GM18511 (cell line): ENCODE data around the gene EDC3.
"Not testable (repeated sequence)": the region's sequence is repeated elsewhere in the genome, so short reads cannot be mapped to it uniquely, and the experiment has no call there.

Experiments
- ATAC-seq: cut with Tn5 transposase; IDR thresholded peaks from one replicate; pipeline ENCODE4 v1.9.1; 2021; ENCODE audit warnings: mild to moderate bottlenecking, moderate library complexity; ENCODE audit not compliant: unreplicated experiment

The EDC3 gene

DNA sequence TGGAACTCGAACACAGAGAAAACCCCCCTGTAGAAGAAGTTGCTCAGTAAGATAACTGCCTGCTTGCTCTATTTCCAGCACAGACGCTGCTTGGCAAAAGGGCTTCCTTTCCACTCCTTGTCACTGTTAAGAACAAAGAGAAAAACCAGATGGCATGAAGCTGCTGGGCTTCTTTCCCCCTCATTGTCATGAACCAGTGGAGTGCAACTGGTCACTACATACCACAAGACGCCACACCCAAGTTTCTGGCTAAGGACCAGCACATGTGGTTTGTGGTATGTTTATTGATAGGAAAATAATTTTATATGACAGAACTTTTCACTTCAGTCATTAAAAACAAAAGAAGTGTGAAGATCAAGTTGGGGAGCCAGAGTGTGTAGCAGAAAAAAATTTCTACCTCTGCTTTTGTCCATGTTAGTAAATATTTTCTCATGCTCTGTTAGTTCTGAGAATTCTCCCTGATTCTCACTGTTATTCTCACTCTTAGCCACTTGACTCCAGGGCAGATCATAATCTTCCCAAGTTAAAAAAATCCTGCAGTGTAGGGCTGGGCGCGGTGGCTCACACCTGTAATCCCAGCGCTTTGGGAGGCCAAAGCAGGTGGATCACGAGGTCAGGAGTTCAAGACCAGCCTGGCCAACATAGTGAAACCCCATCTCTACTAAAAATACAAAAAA lies 42.3 kb downstream of the EDC3 start:
- no peak for ATAC-seq

DNA sequence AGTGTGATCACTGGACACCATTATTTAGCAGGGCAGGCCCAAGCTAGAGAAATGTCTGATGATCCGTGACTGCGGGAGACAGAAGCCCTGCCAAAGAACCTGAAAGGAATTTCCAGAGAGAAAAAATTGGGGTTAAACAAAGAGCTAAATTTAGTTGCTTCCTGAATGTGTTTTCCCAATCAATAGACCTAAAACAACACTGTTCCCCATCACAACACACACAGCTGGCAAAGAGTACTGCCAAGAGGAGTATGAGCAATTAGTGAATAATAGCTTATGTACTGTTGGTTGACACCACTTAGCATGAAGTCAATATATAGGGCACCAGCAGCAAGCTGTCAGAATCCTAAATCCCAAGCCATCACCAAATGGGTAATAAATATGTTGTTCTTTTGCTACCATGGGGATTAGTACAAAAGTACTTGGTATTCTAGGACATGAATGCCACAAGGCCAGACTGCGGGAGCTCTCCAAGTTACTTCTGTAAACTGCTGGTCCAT lies 44.5 kb downstream of the EDC3 start:
- ATAC-seq: no peak

DNA sequence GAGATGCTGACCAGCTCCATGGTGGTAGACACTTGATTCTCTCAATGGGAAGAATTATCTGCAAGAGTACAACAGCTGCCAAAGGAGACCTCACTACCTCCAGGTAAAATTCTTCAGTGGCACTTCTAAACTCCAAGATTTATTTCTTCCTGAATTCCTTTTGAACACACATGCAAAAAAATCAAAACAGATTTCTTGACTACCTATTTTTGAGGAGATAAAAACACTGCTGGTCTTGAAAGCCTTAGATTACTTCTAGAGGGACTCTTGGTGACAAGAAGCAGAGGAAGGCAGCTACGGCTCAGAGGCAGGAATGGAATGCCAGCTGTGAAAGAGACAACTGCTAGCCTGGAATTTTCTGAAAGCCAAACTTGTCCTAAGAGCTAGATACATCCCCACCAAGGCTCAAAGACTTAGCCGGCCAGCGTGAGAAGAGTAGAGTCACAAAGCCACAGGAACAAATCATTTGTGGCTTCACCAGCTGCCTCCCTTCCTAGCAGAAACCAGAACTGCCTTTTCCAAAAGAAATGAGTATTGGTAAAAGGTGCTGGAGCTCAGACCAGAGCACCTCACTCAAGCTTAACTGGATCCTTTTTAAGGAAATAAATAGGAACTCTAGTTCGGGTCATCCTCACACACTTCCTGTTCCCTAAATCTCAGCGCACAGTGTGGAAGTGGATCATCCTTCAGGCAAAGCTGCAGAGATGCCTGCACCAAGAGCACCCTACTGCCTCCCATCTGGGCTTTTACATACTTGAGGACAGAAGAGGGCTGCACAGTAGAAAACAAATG lies 47.6 kb downstream of the EDC3 start:
- ATAC-seq: no peak

DNA sequence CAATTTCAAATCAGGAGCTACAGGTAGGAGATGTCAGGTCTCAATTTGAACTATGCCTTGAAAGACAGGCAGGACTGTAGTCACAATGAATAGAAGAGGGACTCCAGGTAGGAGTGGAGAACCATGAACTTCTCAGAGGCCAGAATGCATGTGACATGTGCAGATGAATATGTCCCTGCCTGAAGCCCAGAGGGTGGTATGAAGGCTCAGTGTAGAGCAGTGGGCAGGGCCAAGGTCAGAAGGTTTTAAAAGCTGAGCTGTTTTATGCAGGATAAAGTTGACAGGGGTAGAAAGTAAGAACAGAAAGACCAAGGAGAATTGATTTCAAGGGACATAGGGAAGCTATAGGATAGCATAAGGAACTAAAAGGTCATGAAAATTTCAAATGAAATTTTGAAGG lies 49.3 kb downstream of the EDC3 start:
- no peak for ATAC-seq

DNA sequence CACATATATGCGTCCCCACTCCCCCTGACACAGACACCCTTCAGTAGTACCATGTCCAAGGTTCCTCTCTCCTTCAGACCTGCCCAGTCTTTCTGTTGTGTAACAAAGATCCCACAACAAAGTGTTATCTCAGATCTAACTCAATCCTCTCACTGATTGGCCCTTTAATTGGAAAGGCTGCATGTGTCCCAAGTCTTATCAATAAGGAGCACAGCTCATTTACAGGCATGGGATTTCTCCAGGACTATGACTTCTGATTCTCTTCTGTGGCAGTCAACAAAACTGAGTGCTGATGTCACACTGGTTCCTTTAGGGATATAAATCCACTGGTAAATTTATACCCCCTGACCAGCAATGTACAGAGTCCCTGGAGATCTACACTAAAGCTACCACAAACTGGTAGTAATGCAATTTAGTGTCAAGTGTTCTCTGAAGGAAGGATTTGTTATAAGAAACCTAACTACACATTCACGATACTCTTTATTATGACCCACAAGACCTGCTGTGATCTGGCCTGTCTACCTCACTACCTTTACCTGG lies 52.1 kb downstream of the EDC3 start:
- no peak for ATAC-seq

DNA sequence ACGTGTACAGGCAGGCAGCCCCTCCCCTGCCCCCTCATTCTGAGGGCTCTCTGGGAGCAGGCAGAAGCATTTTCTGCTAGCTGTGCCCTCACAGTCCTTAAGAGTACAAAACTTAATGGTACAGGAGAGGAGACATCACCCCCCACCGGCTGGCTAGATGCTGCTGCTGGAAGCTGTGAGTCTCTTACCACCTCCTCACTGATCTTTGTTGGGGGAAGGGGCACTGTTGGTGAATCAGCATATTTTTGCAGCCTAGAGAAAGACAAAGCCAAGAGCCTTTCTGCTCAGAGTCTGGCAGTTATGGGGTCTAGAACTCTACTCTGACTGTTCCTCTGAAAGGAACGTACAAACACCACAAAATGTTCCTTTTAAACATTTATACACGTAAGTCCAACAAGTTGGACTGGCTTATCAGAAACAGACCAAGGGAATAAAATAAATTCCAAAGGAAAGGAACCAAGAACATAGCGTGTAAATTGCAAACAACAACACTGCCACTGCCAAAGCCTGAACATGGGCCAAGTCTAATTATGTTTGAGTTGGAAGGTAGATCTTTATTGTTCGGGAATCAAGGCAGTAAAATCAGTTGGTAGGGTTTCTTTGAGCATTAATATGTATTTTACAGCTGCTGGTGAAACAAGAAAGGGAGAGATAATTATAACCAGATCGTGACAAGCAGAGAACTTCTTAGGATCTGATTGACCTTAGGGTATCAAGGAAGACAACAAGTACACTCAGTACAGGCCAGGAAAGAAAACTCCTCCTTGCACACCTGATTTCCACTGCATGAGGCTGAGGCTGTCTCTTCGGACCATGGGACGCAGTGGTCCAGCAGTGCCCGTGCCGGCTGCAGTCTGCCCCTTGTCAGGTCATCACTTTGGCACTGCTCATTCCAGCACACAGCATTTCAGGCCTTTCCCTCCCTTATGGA lies 52.8 kb downstream of the EDC3 start:
- ATAC-seq: no peak

DNA sequence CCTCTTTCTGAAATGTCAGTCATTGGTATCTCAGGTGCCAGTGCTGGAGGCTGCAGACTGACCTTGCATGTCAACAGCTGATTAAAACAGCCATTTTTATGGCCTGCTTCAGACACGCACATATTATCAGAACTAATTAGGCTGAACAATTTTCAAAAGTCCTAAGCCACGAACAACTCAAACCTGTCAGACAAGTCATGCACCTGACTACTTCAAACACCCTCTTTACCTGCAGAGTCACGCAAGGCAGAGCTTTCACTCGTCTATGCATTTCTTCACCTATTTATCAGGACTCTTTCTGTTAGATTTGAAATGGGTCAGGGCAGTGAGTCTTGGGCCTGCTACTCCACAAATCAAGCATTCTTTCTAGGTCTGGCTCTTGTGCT lies 53.5 kb downstream of the EDC3 start:
- no peak for ATAC-seq

DNA sequence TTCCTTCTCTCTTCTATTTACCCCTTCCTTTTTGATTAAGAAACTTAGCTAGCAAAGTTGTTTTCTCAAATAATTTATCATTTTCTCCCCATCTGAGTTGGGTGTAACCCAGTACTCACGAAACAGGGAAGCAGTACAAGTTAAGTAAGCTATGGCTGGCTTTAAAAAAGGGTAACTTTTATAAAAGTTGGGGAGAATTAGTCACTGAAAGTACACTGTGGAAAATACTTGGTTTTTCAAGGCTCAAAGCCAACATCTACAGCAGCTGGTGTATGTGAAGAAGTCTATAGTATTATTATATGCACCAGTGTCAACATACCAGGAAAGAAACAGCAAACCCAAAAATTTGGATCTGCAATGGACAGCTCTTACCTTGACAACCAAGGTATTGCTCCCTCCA lies 54.7 kb downstream of the EDC3 start:
- ATAC-seq: no peak

DNA sequence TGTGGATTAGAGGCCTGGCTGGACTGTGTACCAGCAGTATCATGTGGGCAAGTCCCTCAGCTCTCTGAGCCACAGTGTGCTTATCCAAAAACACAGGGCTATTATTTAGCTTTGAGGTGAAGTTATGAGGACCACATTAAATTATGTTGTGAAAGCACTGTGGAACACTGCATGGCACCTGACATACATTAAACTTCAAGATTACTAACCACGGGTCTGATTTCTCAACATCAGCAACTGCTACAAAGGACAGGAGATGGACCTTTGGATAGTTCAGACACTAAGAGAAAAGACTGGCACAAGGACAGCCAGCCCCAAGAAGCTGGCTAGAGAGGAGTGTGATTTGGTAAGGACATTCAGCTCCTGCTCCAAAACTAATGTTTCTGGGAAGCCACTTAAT lies 58.8 kb downstream of the EDC3 start:
- no peak for ATAC-seq

DNA sequence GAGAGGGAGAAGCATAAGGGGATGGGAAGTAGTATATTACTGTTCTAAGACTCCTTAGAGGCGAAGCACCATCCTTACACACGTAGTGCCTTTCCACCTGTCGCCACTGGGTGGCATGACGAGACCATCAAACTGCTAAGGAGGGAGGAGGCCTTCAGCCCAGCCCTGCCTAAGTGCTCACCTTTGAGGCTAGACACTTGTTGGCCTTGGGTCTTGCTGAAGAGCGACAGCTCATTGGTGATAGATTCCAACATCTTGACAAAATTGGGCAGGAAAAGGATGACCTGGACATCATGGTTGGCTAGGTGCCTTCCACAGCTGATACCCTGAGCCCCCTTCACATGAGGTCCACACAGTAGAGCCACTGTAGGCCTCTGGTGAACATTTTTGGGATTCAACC lies 60.6 kb downstream of the EDC3 start:
- no peak for ATAC-seq

DNA sequence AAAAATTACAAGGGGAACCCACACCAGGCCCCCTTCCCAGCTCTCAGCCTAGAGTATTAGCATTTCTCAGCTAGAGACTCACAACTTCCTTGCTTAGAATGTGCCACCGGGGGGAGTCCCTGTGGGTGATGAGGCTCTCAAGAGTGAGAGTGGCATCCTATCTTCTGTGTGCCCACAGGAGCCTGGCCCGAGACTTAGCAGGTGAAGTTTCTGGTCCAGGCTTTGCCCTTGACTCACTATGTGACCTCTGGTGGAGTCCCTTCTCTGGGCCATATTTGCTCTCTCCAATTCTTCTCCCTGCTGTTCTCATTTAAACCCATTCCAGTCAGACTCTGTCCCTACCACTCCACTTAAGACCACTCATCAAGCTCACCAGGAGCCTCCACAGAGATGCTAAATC lies 62.0 kb downstream of the EDC3 start:
- ATAC-seq: no peak

DNA sequence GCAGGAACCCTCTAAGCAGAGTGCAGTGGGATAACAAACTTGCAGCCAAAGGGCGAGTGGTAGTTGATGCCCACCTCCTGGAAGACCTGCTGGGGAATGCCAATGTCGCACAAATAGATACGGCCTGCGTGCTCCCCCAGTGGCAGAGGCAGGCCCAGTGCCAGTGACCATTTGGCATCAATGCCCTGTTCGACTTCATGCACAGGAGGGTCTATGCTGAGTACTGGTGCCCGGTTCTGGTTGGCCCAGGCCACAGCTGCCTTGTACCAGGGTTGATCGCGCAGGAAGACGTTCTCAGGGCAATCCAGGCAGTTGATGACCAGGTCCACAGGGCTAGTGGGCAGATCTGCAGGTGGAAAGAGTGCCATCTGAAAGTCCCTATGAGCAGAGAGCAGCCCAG lies 63.2 kb downstream of the EDC3 start:
- ATAC-seq: no peak

DNA sequence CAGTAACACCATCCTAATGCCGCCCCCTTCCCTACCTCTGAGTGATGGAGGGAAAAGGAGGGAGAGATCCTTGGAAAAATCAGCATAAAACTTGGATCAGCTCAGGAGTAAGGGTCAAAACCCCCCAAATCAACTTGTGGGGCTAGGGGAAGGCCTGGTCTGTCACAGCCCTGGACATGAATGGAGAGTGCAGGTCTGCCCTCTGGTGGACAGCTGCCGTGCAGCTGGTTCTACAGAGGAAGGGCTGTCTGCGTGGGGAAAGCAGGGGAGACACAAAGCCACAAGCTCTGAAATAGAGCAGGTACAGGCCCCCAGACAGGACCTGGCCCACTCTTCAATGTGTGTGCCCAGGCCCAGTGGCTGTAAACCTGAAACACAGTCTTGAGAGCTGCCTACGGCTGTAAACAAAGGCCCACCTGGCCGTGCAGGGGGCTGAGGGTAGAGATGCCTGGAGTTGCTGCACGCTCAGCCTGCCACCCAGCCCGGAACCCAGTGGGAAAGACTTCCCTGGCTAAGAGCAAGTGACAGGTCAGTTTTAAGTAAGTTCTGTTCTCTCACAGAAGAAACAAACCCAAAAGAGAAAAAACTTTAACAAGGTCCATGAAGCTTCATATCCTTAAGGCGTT lies 63.8 kb downstream of the EDC3 start:
- ATAC-seq: no peak

DNA sequence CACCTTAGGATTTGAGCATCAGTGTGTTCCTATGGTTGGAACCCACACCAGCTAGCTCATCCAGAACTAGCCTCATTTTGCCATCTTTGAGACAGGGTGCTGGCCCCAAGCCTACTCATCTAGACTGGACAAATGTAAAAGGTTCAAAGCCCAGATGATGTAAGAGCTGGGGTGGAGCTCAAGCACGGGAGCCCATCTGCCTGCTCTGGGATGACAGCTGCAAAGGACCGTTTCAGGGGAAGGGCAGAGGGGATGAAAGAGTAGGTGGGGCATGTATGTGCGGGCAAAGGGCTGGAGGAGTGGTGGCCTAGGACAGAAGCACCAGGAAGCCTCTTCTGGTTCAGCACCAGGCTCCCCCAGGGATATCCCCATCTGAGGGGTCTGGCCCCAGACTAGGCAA lies 64.4 kb downstream of the EDC3 start:
- no peak for ATAC-seq

DNA sequence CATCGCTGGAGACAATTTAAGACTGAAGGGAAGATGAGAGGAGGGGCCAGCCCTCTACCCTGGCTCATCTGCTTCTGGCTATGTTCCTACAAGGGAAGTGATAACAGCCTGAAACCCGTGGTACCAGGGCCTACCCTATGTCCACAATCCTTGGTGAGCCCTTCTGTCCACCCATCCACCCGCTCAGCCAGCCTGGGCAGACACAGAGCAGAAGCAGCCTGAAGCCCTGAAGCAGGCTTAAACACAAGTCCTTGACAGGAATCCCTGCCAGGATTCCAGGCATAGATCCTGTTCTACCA lies 64.8 kb downstream of the EDC3 start:
- ATAC-seq: no peak

DNA sequence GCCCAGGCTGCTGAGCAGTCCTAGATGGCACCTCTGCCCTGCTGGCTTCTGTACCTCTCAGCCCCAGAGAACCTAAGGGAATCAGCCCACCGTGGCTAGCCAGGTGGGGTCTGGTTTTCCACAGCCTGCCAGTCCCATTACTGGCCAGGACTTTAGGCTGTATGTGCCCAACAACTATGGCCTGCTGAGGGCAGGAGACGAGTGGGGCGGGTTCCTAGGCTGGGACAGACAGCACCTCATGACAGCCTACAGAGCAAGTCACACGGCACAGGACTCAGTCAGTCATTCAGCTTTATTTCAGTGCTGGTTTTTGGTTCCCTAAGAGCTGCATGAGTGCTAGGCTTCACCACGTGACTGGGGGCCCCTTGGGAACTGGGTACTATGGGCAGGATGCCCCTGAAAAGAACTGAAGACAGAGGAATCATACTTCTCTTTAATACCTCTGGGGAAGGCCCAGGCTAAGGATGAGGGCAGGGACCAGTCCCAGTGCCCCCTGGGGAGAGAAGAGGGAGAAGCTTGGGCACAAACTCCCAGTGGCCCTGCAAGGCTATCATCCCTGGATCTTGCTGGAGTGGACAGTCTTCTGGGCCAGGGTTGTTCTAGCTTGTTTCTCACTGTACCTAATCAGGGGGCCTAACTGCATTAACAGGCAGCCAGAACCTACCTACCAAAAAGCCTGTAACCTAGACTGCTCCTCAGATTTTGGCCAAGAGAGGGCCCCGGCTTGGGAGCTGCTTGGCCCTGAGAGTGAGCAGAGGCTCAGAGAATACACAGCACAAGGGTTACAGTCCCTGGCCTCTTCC lies 65.3 kb downstream of the EDC3 start:
- ATAC-seq: no peak

DNA sequence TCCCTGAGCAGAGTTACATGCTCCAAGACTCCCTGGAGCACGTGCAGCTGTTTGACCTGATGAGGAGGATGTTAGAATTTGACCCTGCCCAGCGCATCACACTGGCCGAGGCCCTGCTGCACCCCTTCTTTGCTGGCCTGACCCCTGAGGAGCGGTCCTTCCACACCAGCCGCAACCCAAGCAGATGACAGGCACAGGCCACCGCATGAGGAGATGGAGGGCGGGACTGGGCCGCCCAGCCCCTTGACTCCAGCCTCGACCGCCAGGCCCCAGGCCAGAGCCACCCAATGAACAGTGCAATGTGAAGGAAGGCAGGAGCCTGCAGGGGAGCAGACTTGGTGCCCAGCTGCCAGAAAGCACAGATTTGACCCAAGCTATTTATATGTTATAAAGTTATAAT lies 66.1 kb downstream of the EDC3 start:
- not testable (repeated sequence) for ATAC-seq

DNA sequence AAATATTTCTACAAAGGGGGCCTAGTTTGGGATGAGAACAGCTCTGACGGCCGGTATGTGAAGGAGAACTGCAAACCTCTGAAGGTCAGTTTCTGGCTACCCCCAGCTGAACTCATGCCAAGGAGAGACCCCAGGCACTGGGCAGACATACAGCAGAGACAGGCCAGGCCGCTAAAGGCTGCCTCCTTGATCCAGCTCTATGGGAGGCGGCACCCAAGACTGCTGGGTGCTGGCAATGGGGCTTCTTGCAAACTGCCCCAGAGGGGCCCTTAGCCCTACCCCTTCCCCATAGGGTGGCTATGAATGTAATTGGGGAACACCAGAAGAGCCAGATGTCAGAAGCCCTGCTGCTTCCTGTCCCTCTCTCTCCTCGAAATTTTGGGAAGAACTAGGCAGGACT lies 66.9 kb downstream of the EDC3 start:
- no peak for ATAC-seq

DNA sequence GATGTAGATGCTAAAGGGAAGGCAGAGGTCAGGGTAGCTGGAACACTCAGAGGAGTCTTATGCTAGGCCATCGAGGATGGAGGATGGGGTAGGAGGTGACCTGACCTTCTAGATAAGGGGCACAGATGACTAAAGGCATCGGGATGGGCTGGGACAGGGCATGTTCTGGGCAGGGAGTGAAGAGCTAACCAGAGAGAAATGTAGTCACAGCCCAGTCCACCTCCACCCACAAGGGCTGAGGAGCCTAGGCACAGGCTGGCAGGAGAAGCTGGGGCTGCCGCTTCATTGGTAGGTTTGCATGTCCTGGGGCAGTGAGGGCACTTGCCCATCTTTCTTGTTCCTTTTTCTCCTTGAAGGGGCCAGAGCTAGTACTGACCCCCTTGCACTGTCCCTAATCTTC lies 67.6 kb downstream of the EDC3 start:
- no peak for ATAC-seq

DNA sequence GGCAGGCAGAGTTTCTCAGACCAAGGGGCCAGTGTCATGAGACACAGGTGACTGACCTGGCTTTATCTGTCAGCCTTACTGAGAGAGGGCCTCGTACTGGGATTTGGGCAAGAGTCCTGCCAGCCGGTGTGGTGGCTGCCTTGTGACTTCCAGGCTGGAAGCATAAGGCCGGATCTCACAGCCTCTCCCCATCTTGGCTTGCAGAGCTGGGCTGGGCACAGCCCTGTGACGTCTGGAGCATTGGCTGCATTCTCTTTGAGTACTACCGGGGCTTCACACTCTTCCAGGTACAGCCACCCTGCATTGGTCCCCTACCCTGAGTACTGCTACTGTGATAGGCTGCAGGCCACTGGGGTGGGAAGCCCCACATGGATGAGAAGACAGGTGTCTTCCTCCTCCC lies 68.1 kb downstream of the EDC3 start:
- no peak for ATAC-seq
